ENCODE data around the gene OTOR.

Gene OTOR

DNA sequence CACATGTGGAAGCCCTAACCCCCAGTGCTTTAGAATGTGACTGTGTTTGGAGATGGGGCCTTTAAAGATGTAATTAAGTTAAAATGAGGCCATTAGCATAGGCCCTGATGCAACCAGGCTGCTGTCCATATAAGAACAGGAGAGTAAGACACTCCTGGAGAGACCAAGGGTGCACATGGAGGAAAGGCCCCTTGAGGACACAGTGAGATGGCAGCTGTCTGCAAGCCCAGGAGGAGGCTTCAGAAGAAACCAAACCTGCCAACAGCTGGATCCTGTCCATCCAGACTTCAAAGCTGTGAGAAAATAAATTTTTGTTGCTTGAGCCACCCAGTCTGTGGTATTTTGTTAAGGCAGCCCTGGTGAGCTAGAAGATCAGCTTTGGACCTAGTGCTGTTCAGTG lies 35.1 kb upstream of the OTOR start:
- H3K4me3 ChIP-seq (ENCODE audit: low read depth in 1 of 5, low read length in 5 of 5), result no peak overlapping the region
- no peak overlapping the region for H3K9ac ChIP-seq (ENCODE audit: low read length in 5 of 5)
- peaks cover under 1 to 19% (median 3%) of the 10 kb centered on the region in 5 donors for H3K27me3 ChIP-seq (ENCODE audit: control insufficient read depth in 5 of 5, insufficient read depth in 4 of 5, low read length in 5 of 5)
- no peaks in the 10 kb centered on the region for H3K36me3 ChIP-seq (ENCODE audit: control insufficient read depth in 5 of 5, insufficient read depth in 5 of 5, low read length in 5 of 5)
- no peaks in the 10 kb centered on the region for H3K4me1 ChIP-seq (ENCODE audit: control insufficient read depth in 5 of 5, insufficient read depth in 5 of 5, low read length in 5 of 5)
- H3K27ac ChIP-seq (ENCODE audit: low read depth, low read length), result no peak overlapping the region
- H3K9me3 ChIP-seq (ENCODE audit: control insufficient read depth in 5 of 5, low read length in 5 of 5), result no peaks in the 10 kb centered on the region

DNA sequence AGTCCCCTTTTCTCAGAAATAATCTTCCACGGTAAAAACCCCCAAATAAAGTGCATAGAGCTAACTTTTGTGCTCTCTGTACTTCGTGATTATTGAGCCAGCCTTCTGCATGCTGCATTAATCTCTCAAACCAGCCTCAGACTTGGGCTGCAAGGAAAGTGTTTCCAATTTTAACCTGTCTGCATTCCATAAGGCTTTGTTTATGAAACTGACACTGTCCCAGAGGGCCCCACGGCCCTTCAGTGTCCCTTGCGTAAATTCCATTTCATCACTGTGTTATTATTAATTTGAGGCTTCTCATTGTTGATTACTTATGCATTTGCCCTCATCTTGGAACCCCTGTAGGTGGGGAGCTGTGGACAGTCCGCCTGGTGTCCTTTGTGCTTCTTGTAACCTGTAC lies 33.9 kb upstream of the OTOR start:
- H3K4me3 ChIP-seq (ENCODE audit: low read depth in 1 of 5, low read length in 5 of 5), result no peak overlapping the region

DNA sequence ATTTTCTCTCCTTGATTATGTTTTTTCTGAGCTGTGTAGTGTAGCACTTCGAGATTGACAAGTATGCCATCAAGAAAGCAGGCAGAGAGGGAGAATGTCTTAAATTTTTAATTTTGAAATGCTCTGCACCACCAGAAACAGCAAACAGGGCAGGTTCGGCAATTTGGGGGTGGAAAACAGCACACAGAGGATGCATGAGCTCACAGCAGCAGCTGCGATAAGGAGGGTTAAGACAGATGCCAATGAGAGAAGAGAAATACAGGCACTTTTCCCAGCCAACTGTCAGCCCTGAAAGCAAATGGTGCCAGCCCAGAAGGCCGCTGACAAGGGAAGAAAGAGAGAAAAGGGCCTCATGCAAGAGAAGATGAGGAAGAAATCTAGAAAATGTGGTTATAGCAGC lies 33.4 kb upstream of the OTOR start:
- no peaks in the 10 kb centered on the region for H3K9me3 ChIP-seq (ENCODE audit: control insufficient read depth in 5 of 5, low read length in 5 of 5)
- no peaks in the 10 kb centered on the region for H3K36me3 ChIP-seq (ENCODE audit: control insufficient read depth in 5 of 5, insufficient read depth in 5 of 5, low read length in 5 of 5)
- no peak overlapping the region for H3K9ac ChIP-seq (ENCODE audit: low read length in 5 of 5)
- H3K4me1 ChIP-seq (ENCODE audit: control insufficient read depth in 5 of 5, insufficient read depth in 5 of 5, low read length in 5 of 5), result no peaks in the 10 kb centered on the region
- no peak overlapping the region for H3K27ac ChIP-seq (ENCODE audit: low read depth, low read length)
- no peak overlapping the region for H3K4me3 ChIP-seq (ENCODE audit: low read depth in 1 of 5, low read length in 5 of 5)
- peaks cover 3 to 22% (median 5%) of the 10 kb centered on the region in 5 donors for H3K27me3 ChIP-seq (ENCODE audit: control insufficient read depth in 5 of 5, insufficient read depth in 4 of 5, low read length in 5 of 5)

More for the DNA sequence above, 33.9 kb upstream of the OTOR start:
- H3K36me3 ChIP-seq (ENCODE audit: control insufficient read depth in 5 of 5, insufficient read depth in 5 of 5, low read length in 5 of 5), result no peaks in the 10 kb centered on the region
- no peak overlapping the region for H3K27ac ChIP-seq (ENCODE audit: low read depth, low read length)
- H3K9ac ChIP-seq (ENCODE audit: low read length in 5 of 5), result no peak overlapping the region
- no peaks in the 10 kb centered on the region for H3K9me3 ChIP-seq (ENCODE audit: control insufficient read depth in 5 of 5, low read length in 5 of 5)
- peaks cover 3 to 22% (median 5%) of the 10 kb centered on the region in 5 donors for H3K27me3 ChIP-seq (ENCODE audit: control insufficient read depth in 5 of 5, insufficient read depth in 4 of 5, low read length in 5 of 5)
- no peaks in the 10 kb centered on the region for H3K4me1 ChIP-seq (ENCODE audit: control insufficient read depth in 5 of 5, insufficient read depth in 5 of 5, low read length in 5 of 5)

DNA sequence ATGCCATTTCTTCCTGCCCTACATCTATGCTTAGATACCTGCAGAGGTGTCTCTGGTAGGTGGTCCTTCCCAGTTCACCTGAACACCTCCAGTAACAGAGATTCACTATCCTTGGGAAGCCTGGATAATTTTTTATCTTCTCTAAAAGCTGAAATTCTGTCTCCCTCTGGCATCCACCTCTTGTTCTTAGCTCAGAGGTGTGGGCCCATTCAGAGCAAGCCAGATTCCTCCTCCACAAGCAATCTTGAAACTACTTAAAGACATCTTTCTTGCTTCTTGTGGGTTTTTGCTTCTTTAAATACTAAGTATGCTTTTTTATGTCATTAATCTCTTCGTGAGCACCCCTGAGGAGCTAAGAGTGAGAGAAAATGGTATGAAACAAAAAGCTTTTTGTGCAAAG lies 28.7 kb upstream of the OTOR start:
- H3K4me1 ChIP-seq (ENCODE audit: control insufficient read depth in 5 of 5, insufficient read depth in 5 of 5, low read length in 5 of 5), result no peaks in the 10 kb centered on the region
- no peak overlapping the region for H3K4me3 ChIP-seq (ENCODE audit: low read depth in 1 of 5, low read length in 5 of 5)
- H3K27ac ChIP-seq (ENCODE audit: low read depth, low read length), result no peak overlapping the region
- H3K27me3 ChIP-seq (ENCODE audit: control insufficient read depth in 5 of 5, insufficient read depth in 4 of 5, low read length in 5 of 5), result peaks cover 2 to 24% (median 12%) of the 10 kb centered on the region in 5 donors
- peaks cover 0 to 4% (median 0%) of the 10 kb centered on the region in 5 donors for H3K9me3 ChIP-seq (ENCODE audit: control insufficient read depth in 5 of 5, low read length in 5 of 5)
- H3K9ac ChIP-seq (ENCODE audit: low read length in 5 of 5), result no peak overlapping the region
- H3K36me3 ChIP-seq (ENCODE audit: control insufficient read depth in 5 of 5, insufficient read depth in 5 of 5, low read length in 5 of 5), result no peaks in the 10 kb centered on the region

DNA sequence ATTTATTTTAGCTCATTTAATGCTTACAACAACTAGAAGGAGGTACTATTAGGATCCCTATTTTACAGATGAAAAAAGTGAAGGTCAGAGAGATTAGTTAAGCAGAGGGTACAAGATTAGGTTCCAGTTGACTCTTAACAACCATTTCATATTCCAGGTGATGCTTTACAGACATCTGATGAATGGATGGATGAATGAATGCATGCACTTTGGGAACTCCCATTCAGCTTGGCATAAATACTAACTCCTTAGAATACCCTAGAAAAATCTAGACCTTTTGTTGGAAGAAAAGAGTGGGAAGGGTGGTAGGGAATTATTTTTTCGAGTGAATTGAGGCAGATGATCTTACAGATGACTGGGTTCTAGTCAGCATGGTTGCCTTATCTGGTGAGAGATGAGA lies 19.1 kb upstream of the OTOR start:
- Histone ChIP-seq H3K36me3 (ENCODE audit: control insufficient read depth in 5 of 5, insufficient read depth in 5 of 5, low read length in 5 of 5) (peaks cover 16 to 20% (median 18%) of the 10 kb centered on the region in 5 donors), H3K27ac (ENCODE audit: low read depth, low read length) (peak overlapping the region; percentile 86), H3K9me3 (ENCODE audit: control insufficient read depth in 5 of 5, low read length in 5 of 5) (peaks cover 0 to 6% (median 6%) of the 10 kb centered on the region in 5 donors), H3K4me1 (ENCODE audit: control insufficient read depth in 5 of 5, insufficient read depth in 5 of 5, low read length in 5 of 5) (peaks cover 10 to 20% (median 18%) of the 10 kb centered on the region in 5 donors), H3K4me3 (ENCODE audit: low read depth in 1 of 5, low read length in 5 of 5) (peak overlapping the region; percentile 93 to 99 (median 99)), H3K27me3 (ENCODE audit: control insufficient read depth in 5 of 5, insufficient read depth in 4 of 5, low read length in 5 of 5) (peaks cover 0 to 10% (median 4%) of the 10 kb centered on the region in 5 donors), H3K9ac (ENCODE audit: low read length in 5 of 5) (peak overlapping the region in 1 of 5 donors; percentile 99)

DNA sequence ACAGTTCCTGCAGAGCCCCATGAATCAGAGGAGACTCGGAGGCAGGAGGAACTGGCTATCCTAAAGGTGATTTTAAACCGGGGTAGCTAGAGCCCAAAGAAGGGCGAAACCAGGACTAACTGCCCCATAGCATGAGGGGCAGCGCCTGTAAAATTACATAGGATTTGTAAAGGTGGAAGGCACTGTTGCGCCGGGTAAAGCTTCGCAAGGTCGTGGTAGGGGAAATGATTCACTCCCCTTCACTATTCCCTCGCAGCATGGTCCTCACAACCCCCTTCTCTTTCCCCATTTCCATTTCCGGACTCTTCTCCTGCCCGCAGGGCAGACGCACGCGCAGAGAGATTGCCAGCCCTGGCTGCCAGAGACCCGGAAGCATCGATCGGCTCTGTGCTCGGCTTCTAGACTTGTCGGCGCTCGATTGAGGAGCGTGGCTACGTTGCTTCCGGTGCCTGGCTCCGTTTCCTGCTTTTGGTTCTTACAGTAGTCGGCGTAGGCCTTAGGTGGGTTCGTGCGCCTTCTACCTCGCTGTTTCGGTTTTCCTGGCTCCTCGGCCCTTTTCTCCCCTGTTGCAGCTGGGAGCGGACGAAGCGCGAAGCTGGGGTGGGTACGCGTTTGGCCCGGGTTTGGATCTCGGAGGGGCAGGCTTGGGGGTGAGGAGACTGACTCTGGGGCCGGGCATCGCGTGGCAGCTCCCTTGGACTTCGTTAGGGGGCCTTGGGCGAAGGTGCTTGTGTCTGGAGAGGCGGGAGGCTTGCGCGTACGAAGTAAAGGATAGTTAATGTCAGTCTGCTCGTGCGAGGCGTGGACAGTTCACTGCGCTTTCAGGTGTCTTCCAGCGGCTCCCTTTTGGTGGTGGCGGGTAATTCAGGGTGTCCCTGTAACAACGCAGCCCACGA lies 18.3 kb upstream of the OTOR start, which contains the start of gene SNRPB2:
TSS of gene SNRPB2 (plus strand) at position 462 of the 896 bp plus-strand sequence. CDS start 1,677 bp downstream, outside the sequence.
- H3K27ac ChIP-seq (ENCODE audit: low read depth, low read length), result peak within 1 kb of the TSS; percentile 86
- H3K27me3 ChIP-seq (ENCODE audit: control insufficient read depth in 5 of 5, insufficient read depth in 4 of 5, low read length in 5 of 5), result peaks cover 0 to 10% (median 4%) of the 10 kb centered on the region in 5 donors
- peaks cover 0 to 4% (median 4%) of the 10 kb centered on the region in 5 donors for H3K9me3 ChIP-seq (ENCODE audit: control insufficient read depth in 5 of 5, low read length in 5 of 5)
- peaks cover 22 to 26% (median 23%) of the 10 kb centered on the region in 5 donors for H3K36me3 ChIP-seq (ENCODE audit: control insufficient read depth in 5 of 5, insufficient read depth in 5 of 5, low read length in 5 of 5)
- H3K4me1 ChIP-seq (ENCODE audit: control insufficient read depth in 5 of 5, insufficient read depth in 5 of 5, low read length in 5 of 5), result peaks cover 10 to 20% (median 18%) of the 10 kb centered on the region in 5 donors
- peak within 1 kb of the TSS; percentile 94 to 100 (median 99) for H3K9ac ChIP-seq (ENCODE audit: low read length in 5 of 5)
- peak within 1 kb of the TSS; percentile 93 to 99 (median 99) for H3K4me3 ChIP-seq (ENCODE audit: low read depth in 1 of 5, low read length in 5 of 5)

DNA sequence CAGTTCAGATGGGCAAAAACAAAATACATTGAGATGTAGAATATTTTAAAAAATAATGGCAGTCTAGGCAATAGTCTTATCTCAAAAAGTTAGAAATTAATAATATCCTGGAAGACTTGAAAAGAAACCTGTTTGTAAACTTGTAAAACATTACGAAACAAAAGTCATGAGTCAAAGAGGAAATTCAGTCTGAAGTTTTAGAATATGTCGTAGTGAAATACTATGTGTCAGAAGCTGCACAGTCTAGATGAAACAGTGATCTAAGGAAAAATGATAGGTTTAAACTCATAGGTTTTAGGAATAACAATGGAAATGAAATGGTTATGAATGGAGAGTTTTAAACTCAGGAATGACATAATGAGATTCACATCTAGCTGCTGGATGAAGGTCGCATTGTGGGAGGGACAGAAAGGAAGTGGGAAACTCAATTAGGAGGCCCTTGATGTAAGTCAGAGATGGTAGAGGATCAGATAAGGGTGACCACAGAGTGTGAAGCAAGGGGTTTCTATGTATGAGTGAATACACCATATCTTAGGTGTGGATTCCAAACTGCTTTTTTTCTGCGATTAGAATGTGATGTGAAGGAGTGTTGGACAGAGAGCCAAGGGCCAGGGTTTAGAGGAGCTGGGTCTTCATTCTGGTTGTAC lies 15.5 kb upstream of the OTOR start:
- Histone ChIP-seq H3K36me3 (ENCODE audit: control insufficient read depth in 5 of 5, insufficient read depth in 5 of 5, low read length in 5 of 5) (peaks cover 39 to 46% (median 43%) of the 10 kb centered on the region in 5 donors), H3K4me1 (ENCODE audit: control insufficient read depth in 5 of 5, insufficient read depth in 5 of 5, low read length in 5 of 5) (peaks cover 10 to 20% (median 18%) of the 10 kb centered on the region in 5 donors), H3K9me3 (ENCODE audit: control insufficient read depth in 5 of 5, low read length in 5 of 5) (no peaks in the 10 kb centered on the region), H3K4me3 (ENCODE audit: low read depth in 1 of 5, low read length in 5 of 5) (no peak overlapping the region), H3K9ac (ENCODE audit: low read length in 5 of 5) (no peak overlapping the region), H3K27ac (ENCODE audit: low read depth, low read length) (no peak overlapping the region), H3K27me3 (ENCODE audit: control insufficient read depth in 5 of 5, insufficient read depth in 4 of 5, low read length in 5 of 5) (peaks cover 0 to 2% (median 0%) of the 10 kb centered on the region in 5 donors)

DNA sequence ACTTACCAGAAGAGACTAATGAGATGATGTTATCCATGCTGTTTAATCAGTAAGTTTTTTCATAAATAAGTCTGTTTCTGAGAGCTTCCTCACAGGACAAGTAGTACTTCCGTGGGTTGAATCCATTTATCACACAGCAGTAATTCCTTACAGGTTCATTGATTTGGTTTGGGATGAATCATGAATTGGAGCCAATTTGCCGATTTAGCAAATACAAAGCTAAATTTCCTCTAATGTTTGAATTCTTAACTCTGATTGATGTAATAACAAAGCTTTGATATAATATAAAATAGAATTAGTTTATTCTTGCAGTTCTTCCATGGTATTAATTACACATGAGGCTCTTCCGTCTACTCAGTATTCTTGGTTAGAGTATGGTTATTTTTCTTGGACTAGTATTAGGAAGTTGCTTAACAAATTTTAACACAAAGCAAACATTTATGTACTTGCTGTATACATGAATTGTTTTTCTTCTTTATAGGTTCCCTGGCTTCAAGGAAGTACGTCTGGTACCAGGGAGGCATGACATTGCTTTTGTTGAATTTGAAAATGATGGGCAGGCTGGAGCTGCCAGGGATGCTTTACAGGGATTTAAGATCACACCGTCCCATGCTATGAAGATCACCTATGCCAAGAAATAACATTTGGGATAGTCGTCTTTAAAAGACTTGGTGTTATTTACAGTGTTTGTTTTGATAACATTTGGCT lies 7.6 kb upstream of the OTOR start:
- Histone ChIP-seq H3K4me1 (ENCODE audit: control insufficient read depth in 5 of 5, insufficient read depth in 5 of 5, low read length in 5 of 5) (peaks cover 0 to 2% (median 0%) of the 10 kb centered on the region in 5 donors), H3K36me3 (ENCODE audit: control insufficient read depth in 5 of 5, insufficient read depth in 5 of 5, low read length in 5 of 5) (peaks cover 44 to 52% (median 49%) of the 10 kb centered on the region in 5 donors), H3K27me3 (ENCODE audit: control insufficient read depth in 5 of 5, insufficient read depth in 4 of 5, low read length in 5 of 5) (no peaks in the 10 kb centered on the region), H3K4me3 (ENCODE audit: low read depth in 1 of 5, low read length in 5 of 5) (no peak overlapping the region), H3K9me3 (ENCODE audit: control insufficient read depth in 5 of 5, low read length in 5 of 5) (no peaks in the 10 kb centered on the region), H3K9ac (ENCODE audit: low read length in 5 of 5) (no peak overlapping the region), H3K27ac (ENCODE audit: low read depth, low read length) (no peak overlapping the region)

DNA sequence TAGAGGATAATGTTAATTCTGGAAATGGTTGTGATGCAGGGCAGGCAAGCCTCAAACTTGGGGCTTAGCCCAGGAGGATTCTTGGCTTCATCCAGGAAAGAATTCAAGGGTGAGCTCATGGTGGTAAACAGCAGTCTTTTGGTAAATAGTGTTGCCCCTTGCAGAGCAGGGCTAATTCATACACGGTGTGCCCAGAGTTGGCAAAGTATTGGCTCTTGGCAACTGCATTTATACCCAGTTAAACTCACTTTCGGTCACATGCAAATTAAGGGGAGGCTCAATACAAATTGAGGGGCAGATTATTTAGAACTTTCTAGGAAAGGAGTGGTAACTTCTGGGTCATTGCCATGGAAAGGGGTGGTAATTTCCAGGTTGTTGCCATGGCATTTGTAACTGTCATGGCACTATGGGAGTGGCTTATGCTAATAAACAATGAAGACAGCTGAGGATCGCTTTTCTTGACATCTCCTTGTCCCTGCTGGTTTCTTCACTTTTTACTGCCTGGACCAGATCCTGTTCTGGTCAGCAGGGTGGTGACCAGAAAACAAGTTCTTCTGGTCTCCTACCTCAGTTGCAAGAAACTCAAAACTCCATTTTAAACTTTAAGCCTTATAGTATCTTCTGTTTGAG lies 3.9 kb upstream of the OTOR start:
- Histone ChIP-seq H3K36me3 (ENCODE audit: control insufficient read depth in 5 of 5, insufficient read depth in 5 of 5, low read length in 5 of 5) (peaks cover 23 to 30% (median 28%) of the 10 kb centered on the region in 5 donors), H3K4me1 (ENCODE audit: control insufficient read depth in 5 of 5, insufficient read depth in 5 of 5, low read length in 5 of 5) (no peaks in the 10 kb centered on the region), H3K9me3 (ENCODE audit: control insufficient read depth in 5 of 5, low read length in 5 of 5) (no peaks in the 10 kb centered on the region), H3K27me3 (ENCODE audit: control insufficient read depth in 5 of 5, insufficient read depth in 4 of 5, low read length in 5 of 5) (peaks cover 0 to 3% (median 0%) of the 10 kb centered on the region in 5 donors), H3K4me3 (ENCODE audit: low read depth in 1 of 5, low read length in 5 of 5) (no peak overlapping the region), H3K27ac (ENCODE audit: low read depth, low read length) (no peak overlapping the region), H3K9ac (ENCODE audit: low read length in 5 of 5) (no peak overlapping the region)

All from subcutaneous abdominal adipose tissue (tissue), 5 donors.